ENCODE data around the gene HP1BP3.

Gene HP1BP3

DNA sequence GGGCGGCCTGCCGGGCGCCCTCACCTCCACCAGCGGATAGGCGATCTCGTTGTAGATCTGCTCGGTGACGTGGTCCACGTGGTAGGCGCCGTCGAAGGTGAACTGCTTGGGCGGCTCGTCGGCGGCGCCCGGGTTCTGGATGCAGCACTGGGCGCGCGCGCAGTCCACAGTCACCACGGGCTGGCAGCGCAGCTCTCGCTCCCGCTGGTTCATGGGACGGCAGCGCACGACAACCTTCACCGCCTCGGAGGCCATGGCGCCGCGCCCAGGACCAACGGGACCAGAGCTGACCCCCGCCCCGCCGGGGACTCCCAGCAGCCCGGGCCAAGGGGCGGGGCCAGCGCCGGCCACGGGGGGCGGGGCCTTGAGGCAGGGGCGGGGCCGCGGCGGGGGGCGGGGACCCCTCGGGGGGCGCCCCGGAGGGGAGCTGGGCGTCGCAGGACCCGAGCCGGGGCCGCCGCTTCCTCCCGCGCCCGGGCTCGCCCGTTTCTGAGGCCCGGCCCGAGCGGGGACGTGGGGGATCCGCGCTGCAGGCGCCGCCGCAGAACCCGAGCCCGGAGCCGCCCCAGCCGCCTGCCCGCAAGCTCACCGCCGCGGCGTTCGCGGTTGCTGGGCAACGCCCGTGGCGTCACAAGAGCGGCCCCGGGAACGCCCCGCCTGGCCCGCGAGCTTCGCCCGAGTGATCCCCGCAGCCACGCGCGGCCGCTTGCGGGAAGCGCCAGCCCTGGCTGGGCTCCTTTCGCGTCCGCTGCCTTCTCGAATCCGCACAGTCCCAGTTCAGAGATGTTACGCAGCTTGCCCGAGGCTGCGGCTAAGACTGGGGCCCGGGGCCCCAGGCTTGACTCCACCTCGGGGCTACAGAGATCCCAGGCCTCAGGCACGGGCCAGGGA is 69.4 kb downstream of the HP1BP3 start, which contains the start of gene KIF17:
TSS of gene KIF17 (minus strand) at position 556 of the 891 bp plus-strand sequence. CDS start at position 255, 301 bp downstream.
- Histone ChIP-seq H3K36me3 (ENCODE audit: insufficient read depth, low read length) (no peaks in the 10 kb centered on the region), H3K9me3 (ENCODE audit: low read length) (no peaks in the 10 kb centered on the region), H3K4me1 (ENCODE audit: insufficient read depth, low read length) (no peaks in the 10 kb centered on the region), H3K9ac (ENCODE audit: low read length) (no peak within 1 kb of the TSS), H3K27ac (ENCODE audit: low read depth, low read length) (no peak within 1 kb of the TSS), H3K27me3 (ENCODE audit: control insufficient read depth in 1 of 2, insufficient read depth in 2 of 2, low read length in 2 of 2) (peaks cover 0 to 9% of the 10 kb centered on the region in 2 donors), H3K4me3 (ENCODE audit: low read depth in 1 of 2, low read length in 2 of 2) (no peak within 1 kb of the TSS)

- H3K9me3 ChIP-seq (ENCODE audit: low read length): no peaks in the 10 kb centered on the region
- H3K4me1 ChIP-seq (ENCODE audit: insufficient read depth, low read length): no peaks in the 10 kb centered on the region
- H3K36me3 ChIP-seq (ENCODE audit: insufficient read depth, low read length): no peaks in the 10 kb centered on the region
- H3K27me3 ChIP-seq (ENCODE audit: control insufficient read depth in 1 of 2, insufficient read depth in 2 of 2, low read length in 2 of 2): peaks cover 0 to 12% of the 10 kb centered on the region in 2 donors
- H3K9ac ChIP-seq (ENCODE audit: low read length): no peak overlapping the region
- no peak overlapping the region for H3K27ac ChIP-seq (ENCODE audit: low read depth, low read length)
- H3K4me3 ChIP-seq (ENCODE audit: low read depth in 1 of 2, low read length in 2 of 2): no peak overlapping the region
Measured at GRCh38 chr1:20716232-20716631, 70.9 kb downstream of the HP1BP3 start.

DNA sequence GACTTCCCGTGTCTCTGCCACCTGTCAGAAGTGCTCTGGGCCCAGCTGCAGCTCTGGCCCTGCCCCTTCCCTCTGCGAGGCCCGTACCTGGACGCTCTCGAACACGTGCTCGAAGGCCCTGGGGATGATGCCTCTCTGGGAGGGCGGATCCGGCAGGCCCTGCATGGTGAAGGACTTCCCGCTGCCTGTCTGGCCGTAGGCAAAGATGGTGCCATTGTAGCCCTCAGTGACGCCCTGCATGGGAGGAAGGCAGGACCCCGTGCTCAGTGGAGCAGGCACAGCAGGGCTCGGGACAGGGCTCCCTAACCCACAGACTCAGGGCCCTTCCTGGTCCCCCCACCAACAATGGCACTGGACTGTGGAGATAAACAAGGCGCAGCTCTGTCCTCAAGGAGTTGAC is 71.7 kb downstream of the HP1BP3 start:
- Histone ChIP-seq H3K27ac (ENCODE audit: low read depth, low read length) (no peak overlapping the region), H3K27me3 (ENCODE audit: control insufficient read depth in 1 of 2, insufficient read depth in 2 of 2, low read length in 2 of 2) (peaks cover 0 to 16% of the 10 kb centered on the region in 2 donors), H3K36me3 (ENCODE audit: insufficient read depth, low read length) (no peaks in the 10 kb centered on the region), H3K4me3 (ENCODE audit: low read depth in 1 of 2, low read length in 2 of 2) (no peak overlapping the region), H3K4me1 (ENCODE audit: insufficient read depth, low read length) (no peaks in the 10 kb centered on the region), H3K9ac (ENCODE audit: low read length) (no peak overlapping the region), H3K9me3 (ENCODE audit: low read length) (no peaks in the 10 kb centered on the region)

DNA sequence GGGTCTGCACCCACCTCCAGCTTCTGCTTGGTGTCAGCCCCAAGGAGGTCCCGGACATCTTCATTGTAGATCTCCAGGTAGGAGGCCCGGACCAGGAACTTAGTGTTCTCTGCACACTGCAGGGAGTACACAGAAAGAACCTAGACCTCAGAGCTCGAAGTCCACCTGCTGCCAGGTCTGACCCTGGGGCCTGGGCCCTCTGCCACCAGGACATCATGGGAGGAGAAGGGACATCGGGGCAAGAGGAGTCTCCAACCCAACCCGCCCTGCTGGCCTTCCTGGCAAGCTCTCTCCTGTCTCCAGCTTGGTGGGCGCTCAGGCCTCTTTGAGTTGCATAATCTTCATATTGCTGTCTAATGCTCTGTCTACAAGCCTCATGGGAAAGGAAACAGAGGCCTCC is 73.7 kb downstream of the HP1BP3 start:
- Histone ChIP-seq H3K36me3 (ENCODE audit: insufficient read depth, low read length) (no peaks in the 10 kb centered on the region), H3K4me1 (ENCODE audit: insufficient read depth, low read length) (no peaks in the 10 kb centered on the region), H3K27me3 (ENCODE audit: control insufficient read depth in 1 of 2, insufficient read depth in 2 of 2, low read length in 2 of 2) (peaks cover 0 to 19% of the 10 kb centered on the region in 2 donors), H3K9me3 (ENCODE audit: low read length) (no peaks in the 10 kb centered on the region), H3K9ac (ENCODE audit: low read length) (no peak overlapping the region), H3K27ac (ENCODE audit: low read depth, low read length) (no peak overlapping the region), H3K4me3 (ENCODE audit: low read depth in 1 of 2, low read length in 2 of 2) (no peak overlapping the region)

DNA sequence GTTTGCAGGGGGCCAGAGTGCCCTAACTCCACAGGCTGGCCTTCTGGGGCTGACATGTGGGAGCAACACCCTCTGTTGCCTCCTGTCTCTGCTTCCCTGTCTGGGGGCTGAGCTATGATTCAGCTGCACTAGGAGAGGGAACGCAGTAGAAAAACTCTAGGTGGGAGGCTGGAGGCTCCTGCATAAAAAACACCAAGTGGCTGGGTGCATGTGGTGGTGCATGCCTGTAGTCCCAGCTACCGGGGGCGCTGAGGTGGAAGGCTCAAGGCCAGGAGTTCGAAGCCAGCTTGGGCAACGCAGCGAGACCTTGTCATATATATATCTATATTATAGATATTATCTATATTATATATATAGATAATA is 74.9 kb downstream of the HP1BP3 start:
- Histone ChIP-seq H3K4me1 (ENCODE audit: insufficient read depth, low read length) (no peaks in the 10 kb centered on the region), H3K9ac (ENCODE audit: low read length) (no peak overlapping the region), H3K9me3 (ENCODE audit: low read length) (no peaks in the 10 kb centered on the region), H3K27ac (ENCODE audit: low read depth, low read length) (no peak overlapping the region), H3K27me3 (ENCODE audit: control insufficient read depth in 1 of 2, insufficient read depth in 2 of 2, low read length in 2 of 2) (peaks cover 0 to 17% of the 10 kb centered on the region in 2 donors), H3K4me3 (ENCODE audit: low read depth in 1 of 2, low read length in 2 of 2) (no peak overlapping the region), H3K36me3 (ENCODE audit: insufficient read depth, low read length) (no peaks in the 10 kb centered on the region)

GRCh38 chr1:20711285-20712214 is 75.6 kb downstream of the HP1BP3 start:
- no peak overlapping the region for H3K27ac ChIP-seq (ENCODE audit: low read depth, low read length)
- H3K9ac ChIP-seq (ENCODE audit: low read length): no peak overlapping the region
- no peaks in the 10 kb centered on the region for H3K36me3 ChIP-seq (ENCODE audit: insufficient read depth, low read length)
- no peaks in the 10 kb centered on the region for H3K4me1 ChIP-seq (ENCODE audit: insufficient read depth, low read length)
- no peak overlapping the region for H3K4me3 ChIP-seq (ENCODE audit: low read depth in 1 of 2, low read length in 2 of 2)
- H3K27me3 ChIP-seq (ENCODE audit: control insufficient read depth in 1 of 2, insufficient read depth in 2 of 2, low read length in 2 of 2): peaks cover 0 to 10% of the 10 kb centered on the region in 2 donors
- H3K9me3 ChIP-seq (ENCODE audit: low read length): no peaks in the 10 kb centered on the region

DNA sequence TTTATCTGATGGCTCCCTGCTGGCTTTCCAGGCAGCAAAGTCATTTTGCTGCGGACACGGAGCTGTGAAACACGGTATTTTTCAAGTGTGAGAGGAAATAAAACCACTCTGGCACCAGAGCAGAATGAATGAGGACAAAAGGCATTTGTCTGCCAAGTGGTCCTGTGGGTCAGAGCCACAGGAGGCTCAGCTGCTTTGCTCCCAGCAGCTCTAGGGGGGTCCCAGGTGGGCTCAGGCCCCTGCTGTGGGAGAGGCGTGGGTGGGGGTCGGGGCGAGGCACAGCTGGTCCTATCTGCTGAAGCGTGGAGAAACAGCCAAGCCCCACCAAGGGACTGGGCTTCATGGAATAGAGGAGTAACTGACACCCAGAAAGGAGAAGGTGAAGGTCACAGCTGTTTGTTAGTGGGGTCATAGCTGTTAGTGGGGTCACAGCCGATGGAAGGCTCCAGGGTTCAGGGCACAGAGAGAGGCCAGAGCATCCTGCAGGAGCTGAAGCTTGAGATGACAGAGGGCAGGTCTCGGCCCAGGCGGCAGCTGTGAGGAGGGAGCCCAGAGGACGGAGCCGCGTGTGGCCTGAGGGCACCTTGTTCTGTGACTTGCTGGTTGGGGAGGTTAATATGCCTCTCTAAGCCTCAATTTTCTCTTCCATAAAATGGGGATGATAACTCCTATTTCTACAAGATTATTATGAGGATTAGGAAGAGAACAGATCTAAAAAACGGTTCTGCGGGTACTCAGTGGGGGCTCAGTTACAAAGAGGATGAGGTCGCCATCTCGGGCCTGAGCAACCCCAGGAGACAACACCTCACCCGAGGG is 76.4 kb downstream of the HP1BP3 start:
- Histone ChIP-seq H3K27me3 (ENCODE audit: control insufficient read depth in 1 of 2, insufficient read depth in 2 of 2, low read length in 2 of 2) (peaks cover 0 to 10% of the 10 kb centered on the region in 2 donors), H3K9me3 (ENCODE audit: low read length) (no peaks in the 10 kb centered on the region), H3K4me3 (ENCODE audit: low read depth in 1 of 2, low read length in 2 of 2) (no peak overlapping the region), H3K27ac (ENCODE audit: low read depth, low read length) (no peak overlapping the region), H3K9ac (ENCODE audit: low read length) (no peak overlapping the region), H3K4me1 (ENCODE audit: insufficient read depth, low read length) (no peaks in the 10 kb centered on the region), H3K36me3 (ENCODE audit: insufficient read depth, low read length) (no peaks in the 10 kb centered on the region)

GRCh38 chr1:20709868-20710267 is 77.2 kb downstream of the HP1BP3 start:
- H3K27me3 ChIP-seq (ENCODE audit: control insufficient read depth in 1 of 2, insufficient read depth in 2 of 2, low read length in 2 of 2): peaks cover 0 to 10% of the 10 kb centered on the region in 2 donors
- no peaks in the 10 kb centered on the region for H3K36me3 ChIP-seq (ENCODE audit: insufficient read depth, low read length)

DNA sequence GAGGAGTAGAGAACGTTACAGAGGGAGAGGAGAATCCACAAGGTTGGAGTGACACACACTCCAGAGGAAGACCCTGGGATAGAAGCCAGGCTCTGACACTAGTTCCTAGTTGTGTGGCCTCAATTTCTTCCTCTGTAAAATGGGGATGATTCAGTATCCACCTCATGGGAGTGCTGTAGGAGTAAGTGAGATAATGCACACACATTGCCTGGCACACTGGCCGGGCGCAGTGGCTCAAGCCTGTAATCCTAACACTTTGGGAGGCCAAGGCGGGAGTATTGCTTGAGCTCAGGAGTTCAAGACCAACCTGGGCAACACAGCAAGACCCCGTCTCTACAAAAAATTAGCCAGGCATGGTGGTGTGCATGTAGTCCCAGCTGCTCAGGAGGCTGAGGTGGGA is 78.2 kb downstream of the HP1BP3 start:
- Histone ChIP-seq H3K4me1 (ENCODE audit: insufficient read depth, low read length) (no peaks in the 10 kb centered on the region), H3K9ac (ENCODE audit: low read length) (no peak overlapping the region), H3K9me3 (ENCODE audit: low read length) (no peaks in the 10 kb centered on the region), H3K27me3 (ENCODE audit: control insufficient read depth in 1 of 2, insufficient read depth in 2 of 2, low read length in 2 of 2) (peaks cover 0 to 10% of the 10 kb centered on the region in 2 donors), H3K4me3 (ENCODE audit: low read depth in 1 of 2, low read length in 2 of 2) (no peak overlapping the region), H3K27ac (ENCODE audit: low read depth, low read length) (no peak overlapping the region), H3K36me3 (ENCODE audit: insufficient read depth, low read length) (no peaks in the 10 kb centered on the region)

More at GRCh38 chr1:20709868-20710267, 77.2 kb downstream of the HP1BP3 start:
- no peaks in the 10 kb centered on the region for H3K9me3 ChIP-seq (ENCODE audit: low read length)
- no peak overlapping the region for H3K27ac ChIP-seq (ENCODE audit: low read depth, low read length)
- no peaks in the 10 kb centered on the region for H3K4me1 ChIP-seq (ENCODE audit: insufficient read depth, low read length)
- H3K4me3 ChIP-seq (ENCODE audit: low read depth in 1 of 2, low read length in 2 of 2): no peak overlapping the region
- H3K9ac ChIP-seq (ENCODE audit: low read length): no peak overlapping the region

DNA sequence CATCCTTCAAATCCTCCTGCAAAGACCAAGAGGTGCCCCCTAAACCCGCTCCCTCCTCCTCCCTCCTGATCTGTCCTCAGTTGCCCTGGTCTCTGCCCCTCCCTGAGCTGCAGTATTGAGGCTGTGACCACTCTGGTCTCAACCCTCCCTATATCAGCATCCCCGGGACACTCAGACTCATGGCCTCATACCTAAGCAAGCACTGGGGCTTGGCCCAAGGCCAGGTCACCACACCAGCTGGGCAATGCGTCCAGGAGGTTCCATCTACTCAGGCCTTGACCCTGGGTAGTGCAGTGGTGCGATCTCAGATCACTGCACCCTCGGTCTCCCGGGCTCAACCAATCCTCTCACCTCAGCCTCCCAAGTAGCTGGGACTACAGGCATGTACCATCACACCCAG is 79.0 kb downstream of the HP1BP3 start:
- H3K9ac ChIP-seq (ENCODE audit: low read length): no peak overlapping the region
- no peak overlapping the region for H3K4me3 ChIP-seq (ENCODE audit: low read depth in 1 of 2, low read length in 2 of 2)
- no peaks in the 10 kb centered on the region for H3K4me1 ChIP-seq (ENCODE audit: insufficient read depth, low read length)
- no peaks in the 10 kb centered on the region for H3K9me3 ChIP-seq (ENCODE audit: low read length)
- peaks cover 0 to 10% of the 10 kb centered on the region in 2 donors for H3K27me3 ChIP-seq (ENCODE audit: control insufficient read depth in 1 of 2, insufficient read depth in 2 of 2, low read length in 2 of 2)
- H3K36me3 ChIP-seq (ENCODE audit: insufficient read depth, low read length): no peaks in the 10 kb centered on the region
- H3K27ac ChIP-seq (ENCODE audit: low read depth, low read length): no peak overlapping the region

GRCh38 chr1:20706841-20707240 is 80.3 kb downstream of the HP1BP3 start:
- no peaks in the 10 kb centered on the region for H3K36me3 ChIP-seq (ENCODE audit: insufficient read depth, low read length)

More at GRCh38 chr1:20706841-20707240, 80.3 kb downstream of the HP1BP3 start:
- no peaks in the 10 kb centered on the region for H3K4me1 ChIP-seq (ENCODE audit: insufficient read depth, low read length)
- H3K9me3 ChIP-seq (ENCODE audit: low read length): no peaks in the 10 kb centered on the region
- no peak overlapping the region for H3K27ac ChIP-seq (ENCODE audit: low read depth, low read length)
- peaks cover 0 to 10% of the 10 kb centered on the region in 2 donors for H3K27me3 ChIP-seq (ENCODE audit: control insufficient read depth in 1 of 2, insufficient read depth in 2 of 2, low read length in 2 of 2)
- no peak overlapping the region for H3K9ac ChIP-seq (ENCODE audit: low read length)
- no peak overlapping the region for H3K4me3 ChIP-seq (ENCODE audit: low read depth in 1 of 2, low read length in 2 of 2)

Measured in muscle layer of colon (tissue), 2 donors.